ENCODE measurements around the gene ANKRD31. TPM values are rescaled to one million over a fixed set of nuclear protein-coding genes. Genes with fewer than 3 reads are reported as not detected.

ANKRD31 gene
- total and polyA plus RNA-seq, 12 donors: 0.06 to 0.88 (median 0.42) TPM

DNA sequence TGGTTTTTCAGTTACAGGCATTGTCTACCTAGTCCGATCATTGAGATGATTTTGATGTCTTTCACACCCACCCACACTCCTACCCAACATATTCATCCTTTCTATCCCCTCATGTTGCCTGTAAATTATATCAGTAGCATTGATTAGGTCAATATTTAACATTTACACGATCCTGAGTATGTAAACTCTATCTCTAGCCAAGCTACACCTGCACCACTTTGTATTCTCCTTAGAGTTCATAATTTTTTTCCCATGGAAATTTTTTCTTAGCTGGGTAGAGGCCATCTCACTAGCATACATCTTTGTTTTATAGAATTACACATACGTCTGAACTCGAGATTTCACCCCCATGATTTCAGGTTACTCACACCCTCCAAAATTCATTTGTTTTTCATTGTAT, 214.9 kb downstream of the ANKRD31 start:
- Histone ChIP-seq H3K4me3 (no peak overlapping the region), H3K27ac (no peak overlapping the region), H3K4me1 (replicated peaks in 1 of 2) (no peaks in the 10 kb centered on the region), H3K36me3 (replicated peaks in 1 of 2) (no peaks in the 10 kb centered on the region), H3K9me3 (replicated peaks in 1 of 3) (no peaks in the 10 kb centered on the region), H3K27me3 (no peaks in the 10 kb centered on the region)
- no peak for TF ChIP-seq POLR2A (IDR thresholded peaks at IDR 0.05)
- TF ChIP-seq, protein P1, sequence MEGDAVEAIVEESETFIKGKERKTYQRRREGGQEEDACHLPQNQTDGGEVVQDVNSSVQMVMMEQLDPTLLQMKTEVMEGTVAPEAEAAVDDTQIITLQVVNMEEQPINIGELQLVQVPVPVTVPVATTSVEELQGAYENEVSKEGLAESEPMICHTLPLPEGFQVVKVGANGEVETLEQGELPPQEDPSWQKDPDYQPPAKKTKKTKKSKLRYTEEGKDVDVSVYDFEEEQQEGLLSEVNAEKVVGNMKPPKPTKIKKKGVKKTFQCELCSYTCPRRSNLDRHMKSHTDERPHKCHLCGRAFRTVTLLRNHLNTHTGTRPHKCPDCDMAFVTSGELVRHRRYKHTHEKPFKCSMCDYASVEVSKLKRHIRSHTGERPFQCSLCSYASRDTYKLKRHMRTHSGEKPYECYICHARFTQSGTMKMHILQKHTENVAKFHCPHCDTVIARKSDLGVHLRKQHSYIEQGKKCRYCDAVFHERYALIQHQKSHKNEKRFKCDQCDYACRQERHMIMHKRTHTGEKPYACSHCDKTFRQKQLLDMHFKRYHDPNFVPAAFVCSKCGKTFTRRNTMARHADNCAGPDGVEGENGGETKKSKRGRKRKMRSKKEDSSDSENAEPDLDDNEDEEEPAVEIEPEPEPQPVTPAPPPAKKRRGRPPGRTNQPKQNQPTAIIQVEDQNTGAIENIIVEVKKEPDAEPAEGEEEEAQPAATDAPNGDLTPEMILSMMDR (IDR thresholded peaks at IDR 0.05): no peak
- 78 to 87% (median 84%) methylated on average over 4 of the region's 4 CpGs for WGBS, 4 donors
- no peak for DNase-seq
- intact Hi-C loops (cut with DNase I): no loop called here

DNA sequence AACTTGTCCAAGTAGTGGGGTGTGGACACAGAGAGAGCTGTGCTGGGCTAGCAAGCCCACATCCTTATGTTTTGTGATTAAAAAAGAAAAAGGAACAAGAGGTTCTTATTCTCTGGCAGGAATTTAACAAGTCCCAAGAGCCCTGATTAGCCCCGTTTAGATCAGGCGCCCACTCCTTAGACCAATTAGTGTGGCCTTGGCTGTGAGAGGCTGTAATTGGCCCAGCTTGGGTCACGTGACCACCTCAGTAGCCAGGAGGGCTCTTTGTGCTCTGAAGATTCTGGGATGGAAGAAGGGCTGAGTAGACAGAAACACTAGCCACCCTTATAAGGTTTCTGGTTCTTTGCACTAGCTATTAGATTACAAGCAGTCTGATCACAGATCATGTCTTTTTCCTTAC, 215.5 kb downstream of the ANKRD31 start:
- 32 to 73% (median 53%) methylated on average over 3 of the region's 3 CpGs for WGBS, 4 donors
- no peak overlapping the region for H3K27ac ChIP-seq
- no peaks in the 10 kb centered on the region for H3K27me3 ChIP-seq
- no peaks in the 10 kb centered on the region for H3K9me3 ChIP-seq (replicated peaks in 1 of 3)
- DNase-seq: no peak
- no peak overlapping the region for H3K4me3 ChIP-seq
- intact Hi-C loops (cut with DNase I): no loop called here
- H3K4me1 ChIP-seq (replicated peaks in 1 of 2): no peaks in the 10 kb centered on the region
- TF ChIP-seq POLR2A (IDR thresholded peaks at IDR 0.05): no peak
- TF ChIP-seq, protein P1 (IDR thresholded peaks at IDR 0.05): no peak
- H3K36me3 ChIP-seq (replicated peaks in 1 of 2): no peaks in the 10 kb centered on the region

DNA sequence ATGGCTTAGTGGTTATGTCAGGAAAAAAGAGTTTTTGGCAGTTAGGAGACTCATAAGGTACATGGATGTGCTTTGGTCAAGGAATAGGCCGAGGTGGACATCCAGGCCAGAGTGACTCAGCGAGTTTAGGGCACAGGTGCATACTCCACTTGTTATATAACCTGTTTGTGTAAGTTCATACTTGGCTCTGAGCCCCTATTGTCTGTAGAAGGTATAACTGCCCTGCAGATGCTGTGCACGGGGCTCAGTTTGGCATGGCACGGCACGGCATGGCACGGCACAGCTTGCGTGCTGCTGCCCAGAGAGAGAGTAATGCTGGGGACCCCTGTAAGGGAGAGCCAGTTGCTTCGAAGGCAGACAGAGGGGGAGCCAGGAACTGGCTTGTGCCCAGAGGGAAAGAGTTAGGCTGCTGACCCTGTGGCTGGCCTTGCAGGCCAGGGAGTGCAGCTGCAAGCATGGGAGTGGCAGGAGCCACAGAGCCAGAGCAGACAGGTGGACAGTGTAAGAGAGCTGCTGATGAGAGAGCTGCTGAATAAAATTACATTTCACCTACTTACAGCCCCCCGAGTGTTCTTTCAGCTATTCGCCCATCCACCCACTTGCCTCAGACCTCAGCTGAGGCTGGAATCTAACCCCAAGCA, 216.5 kb downstream of the ANKRD31 start:
- no peak for DNase-seq
- no peaks in the 10 kb centered on the region for H3K4me1 ChIP-seq (replicated peaks in 1 of 2)
- no peak for TF ChIP-seq POLR2A (IDR thresholded peaks at IDR 0.05)
- TF ChIP-seq, protein P1 (IDR thresholded peaks at IDR 0.05): no peak
- no peaks in the 10 kb centered on the region for H3K27me3 ChIP-seq
- intact Hi-C loops (cut with DNase I): no loop called here
- H3K4me3 ChIP-seq: no peak overlapping the region
- H3K9me3 ChIP-seq (replicated peaks in 1 of 3): no peaks in the 10 kb centered on the region
- WGBS, 4 donors: 86 to 91% (median 88%) methylated on average over 4 to 10 of the region's 10 CpGs
- H3K36me3 ChIP-seq (replicated peaks in 1 of 2): no peaks in the 10 kb centered on the region
- no peak overlapping the region for H3K27ac ChIP-seq

DNA sequence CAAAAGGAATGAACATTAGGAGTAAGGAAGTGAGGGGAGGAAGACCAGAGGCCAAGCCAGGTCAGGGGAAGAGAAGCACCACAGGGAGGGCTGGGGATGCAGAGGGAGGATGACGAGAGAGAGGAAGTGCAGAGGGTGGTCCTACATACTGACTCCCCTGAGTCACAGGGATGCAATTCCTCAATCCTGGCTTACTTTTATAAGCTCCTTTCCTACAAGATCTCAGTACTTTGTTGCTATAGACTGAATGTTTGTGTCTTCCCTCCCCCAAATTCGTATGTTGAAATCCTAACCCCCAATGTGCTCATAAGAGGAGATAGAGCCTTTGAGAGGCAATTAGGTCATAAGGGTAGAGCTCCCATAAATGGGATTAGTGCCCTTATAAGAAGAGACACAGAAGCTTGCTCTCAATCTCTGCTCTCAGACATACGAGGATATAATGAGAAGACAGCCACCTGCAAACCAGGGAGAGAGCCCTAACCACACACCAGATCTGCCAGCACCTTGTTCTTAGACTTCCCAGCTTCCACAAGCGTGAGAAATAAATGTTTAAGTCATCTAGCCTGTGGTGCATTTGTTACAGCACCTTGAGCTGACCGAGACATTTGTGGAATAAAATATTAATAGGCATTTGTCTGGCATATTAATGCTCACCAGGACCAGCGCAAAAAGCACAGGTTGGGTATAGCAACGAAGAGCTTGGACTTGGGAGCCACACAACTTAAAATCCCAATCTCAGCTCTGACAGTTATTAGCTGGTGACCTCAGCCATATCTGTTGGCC, 217.7 kb downstream of the ANKRD31 start:
- intact Hi-C loops (cut with DNase I): no loop called here

More for the DNA sequence above, 217.7 kb downstream of the ANKRD31 start:
- no peaks in the 10 kb centered on the region for H3K27me3 ChIP-seq
- DNase-seq: no peak
- no peak overlapping the region for H3K27ac ChIP-seq
- H3K9me3 ChIP-seq (replicated peaks in 1 of 3): no peaks in the 10 kb centered on the region
- WGBS, 4 donors: 73 to 78% (median 74%) methylated on average over 7 of the region's 7 CpGs
- no peak for TF ChIP-seq POLR2A (IDR thresholded peaks at IDR 0.05)
- TF ChIP-seq, protein P1 (IDR thresholded peaks at IDR 0.05): no peak
- H3K4me1 ChIP-seq (replicated peaks in 1 of 2): no peaks in the 10 kb centered on the region
- H3K4me3 ChIP-seq: no peak overlapping the region
- H3K36me3 ChIP-seq (replicated peaks in 1 of 2): no peaks in the 10 kb centered on the region

Small RNAs within 50 kb of the gene (small RNA-seq; reads per million reads assigned to genes)
- gene SUMO2P5: 0 reads per million in 2 donors

Other genes with a start within 250 kb of the ANKRD31 start
- 1 to 10 TPM in 6 of 9 donors, under 1 TPM in 3; 0.24 to 2.8 (median 1.6) TPM for gene GCNT4, start 184.3 kb downstream of the ANKRD31 start, total RNA-seq
- under 1 TPM; 0.27 to 0.60 (median 0.32) TPM for gene GCNT4, start 184.3 kb downstream of the ANKRD31 start, polyA plus RNA-seq
- gene HMGCR, start 100.3 kb upstream of the ANKRD31 start, total RNA-seq: 100 to 1,000 TPM in 3 of 9 donors, 10 to 100 TPM in 6; 34.4 to 793 (median 69.7) TPM
- gene HMGCR, start 100.3 kb upstream of the ANKRD31 start, polyA plus RNA-seq: 100 to 1,000 TPM in 1 of 3 donors, 10 to 100 TPM in 1, 1 to 10 TPM in 1; 7.0 to 234 (median 25.5) TPM

Measured in adrenal gland (tissue), 12 donors.